RCC 7860 (cell line): Measurements from ENCODE around the gene AHCYL2.
"Not testable (repeated sequence)": the region's sequence is repeated elsewhere in the genome, so short reads cannot be mapped to it uniquely, and the experiment has no call there.

Experiments
- DNase-seq: peaks from one replicate; pipeline ENCODE4 v3.0.0-alpha.2; 2015; ENCODE audit warnings: low spot score
- FAIRE-seq: peaks from 2 replicates; lab custom pipeline; 2012; peaks lifted over from hg19 to GRCh38; lab: Jason Lieb, UNC

The AHCYL2 gene

GRCh38 chr7:129443612-129444011 is 218.8 kb downstream of the AHCYL2 start:
- no peak for DNase-seq
- no peak for FAIRE-seq

GRCh38 chr7:129444776-129445175 is 219.9 kb downstream of the AHCYL2 start:
- not testable (repeated sequence) for FAIRE-seq, DNase-seq

- not testable (repeated sequence) for DNase-seq, FAIRE-seq
Measured at GRCh38 chr7:129446925-129447324, 222.1 kb downstream of the AHCYL2 start.

- FAIRE-seq = not testable (repeated sequence)
Measured at GRCh38 chr7:129447445-129447844, 222.6 kb downstream of the AHCYL2 start.

GRCh38 chr7:129448608-129449007 is 223.8 kb downstream of the AHCYL2 start:
- FAIRE-seq, DNase-seq: not testable (repeated sequence)

More at GRCh38 chr7:129447445-129447844, 222.6 kb downstream of the AHCYL2 start:
- not testable (repeated sequence) for DNase-seq

- FAIRE-seq = no peak
- no peak for DNase-seq
Measured at GRCh38 chr7:129450295-129450694, 225.5 kb downstream of the AHCYL2 start.

- DNase-seq (no peak), FAIRE-seq (no peak)
Measured at GRCh38 chr7:129452589-129453231, 227.9 kb downstream of the AHCYL2 start.

- FAIRE-seq = no peak
Measured at GRCh38 chr7:129453510-129454248, 228.8 kb downstream of the AHCYL2 start.

GRCh38 chr7:129454249-129454551 is 229.4 kb downstream of the AHCYL2 start:
- FAIRE-seq = no peak
- DNase-seq = no peak

More at GRCh38 chr7:129453510-129454248, 228.8 kb downstream of the AHCYL2 start:
- DNase-seq = no peak

GRCh38 chr7:129456421-129456820 is 231.6 kb downstream of the AHCYL2 start:
- DNase-seq = no peak
- FAIRE-seq = no peak

GRCh38 chr7:129457101-129457500 is 232.3 kb downstream of the AHCYL2 start:
- DNase-seq (no peak), FAIRE-seq (no peak)

- FAIRE-seq (no peak), DNase-seq (no peak)
Measured at GRCh38 chr7:129458171-129458570, 233.3 kb downstream of the AHCYL2 start.

- FAIRE-seq (no peak), DNase-seq (no peak)
Measured at GRCh38 chr7:129461809-129462208, 237.0 kb downstream of the AHCYL2 start.

- no peak for FAIRE-seq
- no peak for DNase-seq
Measured at GRCh38 chr7:129462420-129462819, 237.6 kb downstream of the AHCYL2 start.

GRCh38 chr7:129464194-129464593 is 239.4 kb downstream of the AHCYL2 start:
- FAIRE-seq = no peak
- no peak for DNase-seq

- no peak for DNase-seq
- no peak for FAIRE-seq
Measured at GRCh38 chr7:129465080-129465479, 240.2 kb downstream of the AHCYL2 start.

- FAIRE-seq (no peak), DNase-seq (no peak)
Measured at GRCh38 chr7:129466796-129467195, 242.0 kb downstream of the AHCYL2 start.

- DNase-seq (no peak), FAIRE-seq (no peak)
Measured at GRCh38 chr7:129468087-129468486, 243.3 kb downstream of the AHCYL2 start.

GRCh38 chr7:129468547-129468946 is 243.7 kb downstream of the AHCYL2 start:
- DNase-seq = no peak
- no peak for FAIRE-seq

GRCh38 chr7:129469930-129470329 is 245.1 kb downstream of the AHCYL2 start:
- DNase-seq = no peak
- no peak for FAIRE-seq

GRCh38 chr7:129470411-129470810 is 245.6 kb downstream of the AHCYL2 start:
- DNase-seq = no peak

GRCh38 chr7:129471402-129471827 is 246.6 kb downstream of the AHCYL2 start:
- DNase-seq (peak; percentile 69), FAIRE-seq (peak; percentile 73)

More at GRCh38 chr7:129470411-129470810, 245.6 kb downstream of the AHCYL2 start:
- no peak for FAIRE-seq
